Breast epithelium (tissue), 4 donors: ENCODE results near the gene PRMT5. TPM values are rescaled to one million over a fixed set of nuclear protein-coding genes. Genes with fewer than 3 reads are reported as not detected.

Source experiments
- DNase-seq, 2 donors: peaks; one replicate each; pipeline ENCODE4 v3.0.0-alpha.2; 2019; ENCODE audit warnings: low spot score in 2 of 2
- H3K27ac ChIP-seq, 2 donors: fragments of 200-600 bp; sonication (generic) in 1 of 2; one replicate each; pipeline ENCODE4 v1.5.1; 2016 to 2019; ENCODE audit warnings: mild to moderate bottlenecking in 1 of 2
- H3K27me3 ChIP-seq, 2 donors: fragments of 200-600 bp; sonication (generic) in 1 of 2; one replicate each; pipeline versions ENCODE4 v1.5.1 to v1.6.0; 2017 to 2019; ENCODE audit warnings: control low read depth in 1 of 2, mild to moderate bottlenecking in 1 of 2
- H3K36me3 ChIP-seq: fragments of 200-600 bp; one replicate; pipeline ENCODE4 v1.5.1; 2019
- H3K4me1 ChIP-seq, 2 donors: fragments of 200-600 bp; sonication (generic); one replicate each; pipeline ENCODE4 v1.5.1; 2016 to 2019; ENCODE audit warnings: control low read depth in 1 of 2
- H3K4me3 ChIP-seq, 3 donors: fragments of 200-600 bp; sonication (generic); 1 replicate in 2 of 3; 2 replicates in 1 of 3; pipeline ENCODE4 v1.5.1; 2016 to 2019; ENCODE audit warnings: mild to moderate bottlenecking in 3 of 3, moderate library complexity in 2 of 3
- H3K9me3 ChIP-seq, 2 donors: fragments of 200-600 bp; sonication (generic) in 1 of 2; one replicate each; pipeline ENCODE4 v1.5.1; 2016 to 2019; ENCODE audit warnings: control low read depth in 1 of 2
- CTCF ChIP-seq, 3 donors: fragments of 450-650 bp; IDR thresholded peaks; one replicate each; pipeline ENCODE4 v1.5.1; 2016 to 2017; ENCODE audit warnings: antibody characterized with exemption in 3 of 3, mild to moderate bottlenecking in 3 of 3, moderate library complexity in 3 of 3
- POLR2A ChIP-seq: fragments of 450-650 bp; IDR thresholded peaks from one replicate; pipeline ENCODE4 v1.6.1; 2016; ENCODE audit warnings: antibody characterized with exemption, mild to moderate bottlenecking, moderate library complexity
- POLR2AphosphoS5 ChIP-seq, 3 donors: sonication (generic); formaldehyde crosslinking; IDR thresholded peaks; one replicate each; pipeline ENCODE4 v1.6.1; 2017; ENCODE audit warnings: antibody characterized with exemption in 3 of 3
- intact Hi-C: fragments of 100-400 bp; cut with DNase I; formaldehyde crosslinking; loops from one replicate; pipeline ENCODE4 v1.15.1; 2023; ENCODE audit warnings: low total_unique reads
- total RNA-seq, 3 donors: library from RNA; depleted of rRNA; stranded (reverse); fragments of >200 nt; gene quantifications; one replicate each; pipeline ENCODE4 v1.1.0, GENCODE V29; 2016

Gene PRMT5
- total RNA-seq, 3 donors from 2014 or later: 48.6 to 80.6 (median 71.4) TPM

- TF ChIP-seq POLR2AphosphoS5 (IDR thresholded peaks at IDR 0.05): no peak
- no peak for TF ChIP-seq CTCF (IDR thresholded peaks at IDR 0.05)
- H3K4me1 ChIP-seq: peaks cover 0 to 14% of the 10 kb centered on the region in 2 donors
- intact Hi-C loops: no loop called here
- peak overlapping the region; percentile 89 to 91 for H3K27ac ChIP-seq
- H3K36me3 ChIP-seq: no peaks in the 10 kb centered on the region
- no peak for DNase-seq
- peak overlapping the region; percentile 46 to 74 (median 69) for H3K4me3 ChIP-seq
- no peaks in the 10 kb centered on the region for H3K27me3 ChIP-seq
- H3K9me3 ChIP-seq: no peaks in the 10 kb centered on the region
These were observed 43.2 kb downstream of the PRMT5 start for GRCh38 chr14:22885975-22886374.

DNA sequence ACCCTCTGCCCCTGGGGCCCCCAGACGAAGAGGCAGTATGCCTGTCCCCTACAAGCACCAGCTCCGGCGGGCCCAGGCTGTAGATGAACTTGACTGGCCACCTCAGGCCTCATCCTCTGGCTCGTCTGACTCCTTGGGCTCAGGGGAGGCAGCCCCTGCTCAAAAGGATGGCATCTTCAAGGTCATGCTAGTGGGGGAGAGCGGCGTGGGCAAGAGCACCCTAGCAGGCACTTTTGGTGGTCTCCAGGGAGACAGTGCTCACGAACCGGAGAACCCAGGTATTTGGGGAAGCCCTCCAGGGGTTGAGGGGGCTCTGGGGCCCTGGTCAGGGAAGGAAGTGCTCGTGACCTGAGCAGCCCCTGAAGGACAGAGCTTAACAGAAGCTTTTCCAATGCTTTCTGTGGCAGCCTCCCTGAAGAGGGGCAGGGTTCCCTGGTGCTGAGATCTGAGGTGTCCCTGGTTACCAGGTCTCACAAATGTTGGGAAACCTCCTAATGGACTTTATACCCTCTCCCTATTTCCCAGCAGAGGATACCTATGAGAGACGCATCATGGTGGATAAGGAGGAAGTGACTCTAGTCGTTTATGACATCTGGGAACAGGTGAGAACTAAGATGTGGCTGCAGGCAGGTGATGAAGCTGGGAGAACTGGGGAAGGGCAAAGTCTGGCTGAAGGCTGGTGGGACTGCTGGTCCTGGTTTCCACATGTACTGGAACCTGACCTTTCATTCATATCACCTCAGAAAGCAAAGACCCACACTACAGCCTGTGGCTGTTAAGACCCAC, 44.2 kb downstream of the PRMT5 start:
- Histone ChIP-seq H3K4me3 (no peak overlapping the region), H3K27ac (no peak overlapping the region), H3K27me3 (no peaks in the 10 kb centered on the region), H3K36me3 (no peaks in the 10 kb centered on the region), H3K4me1 (peaks cover 0 to 14% of the 10 kb centered on the region in 2 donors), H3K9me3 (no peaks in the 10 kb centered on the region)
- DNase-seq: no peak
- no peak for TF ChIP-seq POLR2AphosphoS5 (IDR thresholded peaks at IDR 0.05)
- no peak for TF ChIP-seq POLR2A
- no peak for TF ChIP-seq CTCF (IDR thresholded peaks at IDR 0.05)
- intact Hi-C loops: no loop called here

GRCh38 chr14:22884076-22884737, 45.0 kb downstream of the PRMT5 start:
- Histone ChIP-seq H3K4me1 (peaks cover 0 to 14% of the 10 kb centered on the region in 2 donors), H3K4me3 (no peak overlapping the region), H3K27ac (no peak overlapping the region), H3K9me3 (no peaks in the 10 kb centered on the region), H3K36me3 (no peaks in the 10 kb centered on the region), H3K27me3 (no peaks in the 10 kb centered on the region)
- TF ChIP-seq POLR2A: no peak
- no peak for DNase-seq
- intact Hi-C loops: no loop called here

GRCh38 chr14:22883173-22883976, 45.8 kb downstream of the PRMT5 start, which contains the start of gene REM2:
Gene REM2 (plus strand): TSS chr14:22883222. CDS start chr14:22883288, 66 bp downstream.
- H3K27me3 ChIP-seq: no peaks in the 10 kb centered on the region
- H3K4me1 ChIP-seq: peaks cover 0 to 14% of the 10 kb centered on the region in 2 donors
- no peak for DNase-seq
- H3K36me3 ChIP-seq: no peaks in the 10 kb centered on the region
- H3K27ac ChIP-seq: peak within 1 kb of the TSS in 1 of 2 donors; percentile 14
- peak within 1 kb of the TSS in 2 of 3 donors; percentile 11 to 27 for H3K4me3 ChIP-seq
- intact Hi-C loops: no loop called here
- TF ChIP-seq POLR2AphosphoS5 (IDR thresholded peaks at IDR 0.05) (no peak), POLR2A (no peak), CTCF (IDR thresholded peaks at IDR 0.05) (no peak)
- H3K9me3 ChIP-seq: no peaks in the 10 kb centered on the region

DNA sequence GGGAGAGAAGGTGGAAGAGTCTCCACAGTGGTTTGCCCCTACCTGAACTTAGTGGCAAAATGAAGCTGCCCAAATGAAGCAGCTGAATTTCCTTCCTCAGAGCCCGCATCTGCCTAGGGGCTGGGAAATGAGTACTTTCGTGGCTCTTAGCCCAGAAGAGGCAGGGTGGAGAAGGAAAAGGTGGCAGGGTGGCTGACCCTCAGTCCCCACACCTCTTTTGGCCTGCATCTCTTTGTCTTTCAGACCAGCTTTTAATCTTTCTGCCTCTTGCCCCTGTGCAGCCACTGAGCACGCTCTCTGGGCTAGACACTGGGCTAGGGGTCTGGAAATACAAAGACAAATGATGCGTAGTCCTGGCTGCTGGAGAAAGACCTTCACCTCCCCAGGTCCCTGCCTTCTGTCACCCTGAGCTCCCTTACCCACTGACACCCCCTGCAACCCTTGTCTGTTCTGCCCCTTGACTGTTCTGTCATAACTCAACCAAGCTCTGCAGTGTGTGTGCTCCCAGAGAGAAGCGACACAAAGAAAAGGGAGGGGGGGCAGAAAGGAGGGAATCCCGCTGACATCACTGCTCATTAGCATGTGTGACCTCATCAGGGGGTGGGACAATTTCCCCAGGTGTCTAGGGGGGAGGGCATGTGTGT, 46.5 kb downstream of the PRMT5 start:
- Histone ChIP-seq H3K27me3 (no peaks in the 10 kb centered on the region), H3K9me3 (no peaks in the 10 kb centered on the region), H3K4me1 (peaks cover 0 to 8% of the 10 kb centered on the region in 2 donors), H3K36me3 (no peaks in the 10 kb centered on the region), H3K4me3 (peak overlapping the region in 2 of 3 donors; percentile 11 to 27), H3K27ac (peak overlapping the region in 1 of 2 donors; percentile 14)
- intact Hi-C loops: no loop called here
- TF ChIP-seq POLR2A: no peak
- peak in 1 of 2 donors; percentile 59 for DNase-seq
